DOHH2 (cell line): Measurements from ENCODE around the gene SLC43A2.
A peak's percentile ranks its signal among the peaks of the same experiment; 100 is the strongest.

Experiments
- H3F3A ChIP-seq: fragments of 200-600 bp; sonication (generic), shearing (Covaris generic); 2 replicates; pipeline ENCODE4 v1.6.0; 2016; ENCODE audit warnings: antibody characterized with exemption, mild to moderate bottlenecking; ENCODE audit not compliant: control insufficient read depth, insufficient read depth
- H3K27ac ChIP-seq: fragments of 200-600 bp; sonication (generic); 2 replicates; pipeline ENCODE4 v1.5.1; 2014; ENCODE audit warnings: low read depth, mild to moderate bottlenecking, low read length, moderate library complexity
- H3K27me3 ChIP-seq: fragments of 200-600 bp; sonication (generic); 2 replicates; pipeline ENCODE4 v1.6.1; 2014; ENCODE audit warnings: mild to moderate bottlenecking, low read length, mixed read lengths; ENCODE audit not compliant: control insufficient read depth
- H3K36me3 ChIP-seq: fragments of 200-600 bp; sonication (generic); 2 replicates; pipeline ENCODE4 v1.6.1; 2014; ENCODE audit warnings: mild to moderate bottlenecking, low read length, moderate library complexity, mixed read lengths; ENCODE audit not compliant: control insufficient read depth
- H3K4me1 ChIP-seq: fragments of 200-600 bp; sonication (generic); 2 replicates; pipeline ENCODE4 v1.6.1; 2014; ENCODE audit warnings: mild to moderate bottlenecking, low read length, mixed read lengths; ENCODE audit not compliant: control insufficient read depth
- H3K4me2 ChIP-seq: fragments of 200-600 bp; sonication (generic); 2 replicates; pipeline ENCODE4 v1.6.0; 2014; ENCODE audit warnings: mild to moderate bottlenecking, low read length, moderate library complexity
- H3K4me3 ChIP-seq: fragments of 200-600 bp; sonication (generic); 2 replicates; pipeline ENCODE4 v1.5.1; 2014; ENCODE audit warnings: mild to moderate bottlenecking, low read length, mixed read lengths
- H3K79me2 ChIP-seq: fragments of 200-600 bp; sonication (generic); 2 replicates; pipeline ENCODE4 v1.6.1; 2014; ENCODE audit warnings: mild to moderate bottlenecking, low read length, mixed read lengths; ENCODE audit not compliant: control insufficient read depth
- H3K9me2 ChIP-seq: fragments of 200-600 bp; sonication (generic); replicated peaks from 2 replicates; pipeline ENCODE4 v1.6.1; 2014; ENCODE audit warnings: mild to moderate bottlenecking, low read length, mixed read lengths; ENCODE audit not compliant: control insufficient read depth
- H3K9me3 ChIP-seq: fragments of 200-600 bp; sonication (generic); 2 replicates; pipeline ENCODE4 v1.6.1; 2014; ENCODE audit warnings: antibody characterized with exemption, low read length, mixed read lengths; ENCODE audit not compliant: control insufficient read depth, insufficient read depth
- H4K20me1 ChIP-seq: fragments of 200-600 bp; sonication (generic); 2 replicates; pipeline ENCODE4 v1.6.0; 2014; ENCODE audit warnings: low read depth, mild to moderate bottlenecking, antibody characterized with exemption, low read length, moderate library complexity; ENCODE audit not compliant: control insufficient read depth, insufficient read depth
- CTCF ChIP-seq: fragments of 200-600 bp; sonication (generic); IDR thresholded peaks from one replicate; pipeline ENCODE4 v1.5.1; 2014; ENCODE audit warnings: antibody characterized with exemption, mild to moderate bottlenecking, low read depth, low read length; ENCODE audit not compliant: poor library complexity, severe bottlenecking
- EZH2phosphoT487 ChIP-seq: fragments of 200-600 bp; sonication (generic); IDR thresholded peaks from 2 replicates; pipeline ENCODE4 v1.6.1; 2017; ENCODE audit warnings: borderline replicate concordance, mild to moderate bottlenecking, antibody characterized with exemption, low read length, moderate library complexity, mixed read lengths

SLC43A2 gene

DNA sequence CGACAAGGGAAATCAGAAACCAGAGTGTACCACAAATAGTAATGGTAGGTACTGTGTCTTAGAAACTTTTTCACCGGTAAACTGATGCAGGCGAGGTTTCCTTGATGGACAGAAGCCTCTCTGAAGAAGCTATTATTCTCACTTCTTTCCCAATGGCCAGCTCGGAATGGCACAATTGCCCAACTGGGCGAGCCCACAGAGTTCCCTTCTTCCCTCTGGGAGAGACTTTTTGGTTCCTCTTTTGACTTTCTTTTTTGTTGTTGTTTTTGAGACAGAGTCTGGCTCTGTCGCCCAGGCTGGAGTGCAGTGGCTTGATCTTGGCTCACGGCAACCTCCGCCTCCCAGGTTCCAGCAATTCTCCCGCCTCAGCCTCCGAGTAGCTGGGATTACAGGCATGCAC lies 16.9 kb downstream of the SLC43A2 start:
- H3K27me3 ChIP-seq, result no peaks in the 10 kb centered on the region
- no peaks in the 10 kb centered on the region for H3K9me2 ChIP-seq
- no peak overlapping the region for H3K27ac ChIP-seq
- no peaks in the 10 kb centered on the region for H3F3A ChIP-seq
- peaks cover 20% of the 10 kb centered on the region for H3K4me1 ChIP-seq
- TF ChIP-seq CTCF (no peak), EZH2phosphoT487 (no peak)
- H4K20me1 ChIP-seq, result no peaks in the 10 kb centered on the region
- peaks cover 84% of the 10 kb centered on the region for H3K36me3 ChIP-seq
- H3K4me3 ChIP-seq, result no peak overlapping the region
- peaks cover 5% of the 10 kb centered on the region; the same call in 1 of the 2 replicates for H3K79me2 ChIP-seq
- no peaks in the 10 kb centered on the region for H3K9me3 ChIP-seq
- no peak overlapping the region for H3K4me2 ChIP-seq

GRCh38 chr17:1608676-1609075 lies 20.0 kb downstream of the SLC43A2 start:
- Histone ChIP-seq H3K9me2 (no peaks in the 10 kb centered on the region), H3K4me1 (peaks cover 28% of the 10 kb centered on the region), H3K27me3 (no peaks in the 10 kb centered on the region), H3K36me3 (peaks cover 91% of the 10 kb centered on the region), H3K4me2 (no peak overlapping the region), H3K79me2 (peaks cover 11% of the 10 kb centered on the region), H3F3A (no peaks in the 10 kb centered on the region), H3K9me3 (no peaks in the 10 kb centered on the region), H3K27ac (no peak overlapping the region), H4K20me1 (no peaks in the 10 kb centered on the region), H3K4me3 (no peak overlapping the region)
- no peak for TF ChIP-seq CTCF
- no peak for TF ChIP-seq EZH2phosphoT487

- Histone ChIP-seq H3K36me3 (peaks cover 89% of the 10 kb centered on the region), H3K9me2 (no peaks in the 10 kb centered on the region), H4K20me1 (no peaks in the 10 kb centered on the region), H3K9me3 (no peaks in the 10 kb centered on the region), H3F3A (no peaks in the 10 kb centered on the region), H3K4me2 (no peak overlapping the region), H3K27me3 (no peaks in the 10 kb centered on the region), H3K4me1 (peaks cover 28% of the 10 kb centered on the region), H3K4me3 (no peak overlapping the region), H3K27ac (peak overlapping the region; percentile 32; the same call in 1 of the 2 replicates), H3K79me2 (peaks cover 13% of the 10 kb centered on the region)
- TF ChIP-seq CTCF (no peak), EZH2phosphoT487 (no peak)
These were observed 20.7 kb downstream of the SLC43A2 start for GRCh38 chr17:1607971-1608320.
